Prostate gland (tissue), 2 donors: ENCODE measurements around the gene CES2. TPM values are rescaled to one million over a fixed set of nuclear protein-coding genes. Genes with fewer than 3 reads are reported as not detected.

Source experiments
- DNase-seq: peaks from one replicate; pipeline ENCODE4 v3.0.0-alpha.2; 2019; ENCODE audit warnings: low spot score
- H3K27ac ChIP-seq, 2 donors: fragments of 200-600 bp; sonication (generic); 2 replicates each; pipeline ENCODE4 v1.5.1; 2017 to 2019
- H3K27me3 ChIP-seq: fragments of 200-600 bp; sonication (generic); replicated peaks from 2 replicates; pipeline ENCODE4 v1.5.1; 2019; ENCODE audit not compliant: insufficient read depth
- H3K36me3 ChIP-seq, 2 donors: fragments of 200-600 bp; sonication (generic); 1 replicate in 1 of 2; 2 replicates in 1 of 2; pipeline versions ENCODE4 v1.5.1 to v1.8.1; 2017 to 2019
- H3K4me1 ChIP-seq: fragments of 200-600 bp; sonication (generic); replicated peaks from 2 replicates; pipeline ENCODE4 v1.5.1; 2019
- H3K4me3 ChIP-seq, 2 donors: fragments of 200-600 bp; sonication (generic); 2 replicates each; pipeline ENCODE4 v1.5.1; 2017 to 2019
- H3K9me3 ChIP-seq: fragments of 200-600 bp; sonication (generic); 2 replicates; pipeline ENCODE4 v1.5.1; 2017
- POLR2A ChIP-seq: fragments of 450-650 bp; IDR thresholded peaks from one replicate; pipeline ENCODE4 v1.6.1; 2016; ENCODE audit warnings: antibody characterized with exemption, mild to moderate bottlenecking
- POLR2AphosphoS5 ChIP-seq: sonication (generic); formaldehyde crosslinking; IDR thresholded peaks from one replicate; pipeline ENCODE4 v1.6.1; 2017; ENCODE audit warnings: antibody characterized with exemption
- WGBS: methylation state at CpG from one replicate; pipeline ENCODE4 v1.1.5; 2018; 5-methylcytosine and 5-hydroxymethylcytosine counted together
- intact Hi-C: fragments of 100-400 bp; cut with DNase I; formaldehyde crosslinking; loops from one replicate; pipeline ENCODE4 v1.14.2; 2022
- total RNA-seq, 2 donors: library from RNA; depleted of rRNA; stranded (reverse); fragments of >200 nt; gene quantifications; one replicate each; pipeline ENCODE4 v1.1.0, GENCODE V29; 2016
- TF ChIP-seq, protein P1 (sequence below), 4 experiments: fragments of 200-600 bp in 2 of 4; fragments of 450-650 bp in 2 of 4; sonication (generic) in 2 of 4; IDR thresholded peaks; 1 replicate in 3 of 4; 2 replicates in 1 of 4; pipeline ENCODE4 v1.5.1; 2016 to 2019; ENCODE audit warnings: antibody characterized with exemption in 4 of 4, mild to moderate bottlenecking in 2 of 4, moderate library complexity in 2 of 4

Gene CES2
- total RNA-seq, 2 donors from 2014 or later, result 36.3 to 61.5 TPM

DNA sequence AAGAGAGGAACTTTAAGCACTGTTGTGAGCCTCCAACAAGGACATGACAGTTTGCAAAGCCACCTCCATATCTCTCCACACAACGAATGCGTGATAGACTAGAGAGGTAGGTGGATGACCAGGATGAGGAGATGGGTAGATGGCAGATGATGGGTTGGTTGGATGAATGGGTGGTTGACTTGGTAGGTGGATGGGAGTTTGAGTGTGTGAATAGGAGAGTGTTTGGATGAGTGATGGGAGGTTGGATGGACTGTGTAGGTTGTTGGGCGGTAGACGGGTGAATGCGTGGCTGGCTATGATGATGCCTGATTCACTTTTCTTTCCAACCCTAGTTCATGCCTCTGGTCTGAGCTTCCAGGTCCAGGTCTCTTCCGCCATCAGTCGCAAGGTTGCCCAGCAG lies 20.8 kb upstream of the CES2 start:
- Histone ChIP-seq H3K27ac (no peak overlapping the region), H3K27me3 (no peaks in the 10 kb centered on the region), H3K4me3 (no peak overlapping the region), H3K4me1 (no peaks in the 10 kb centered on the region), H3K36me3 (no peaks in the 10 kb centered on the region), H3K9me3 (no peaks in the 10 kb centered on the region)
- intact Hi-C loops, result no loop called here
- WGBS, result 96% methylated on average over 7 of the region's 7 CpGs
- no peak for DNase-seq
- TF ChIP-seq POLR2A, result no peak
- no peak for TF ChIP-seq POLR2AphosphoS5
- TF ChIP-seq, protein P1, sequence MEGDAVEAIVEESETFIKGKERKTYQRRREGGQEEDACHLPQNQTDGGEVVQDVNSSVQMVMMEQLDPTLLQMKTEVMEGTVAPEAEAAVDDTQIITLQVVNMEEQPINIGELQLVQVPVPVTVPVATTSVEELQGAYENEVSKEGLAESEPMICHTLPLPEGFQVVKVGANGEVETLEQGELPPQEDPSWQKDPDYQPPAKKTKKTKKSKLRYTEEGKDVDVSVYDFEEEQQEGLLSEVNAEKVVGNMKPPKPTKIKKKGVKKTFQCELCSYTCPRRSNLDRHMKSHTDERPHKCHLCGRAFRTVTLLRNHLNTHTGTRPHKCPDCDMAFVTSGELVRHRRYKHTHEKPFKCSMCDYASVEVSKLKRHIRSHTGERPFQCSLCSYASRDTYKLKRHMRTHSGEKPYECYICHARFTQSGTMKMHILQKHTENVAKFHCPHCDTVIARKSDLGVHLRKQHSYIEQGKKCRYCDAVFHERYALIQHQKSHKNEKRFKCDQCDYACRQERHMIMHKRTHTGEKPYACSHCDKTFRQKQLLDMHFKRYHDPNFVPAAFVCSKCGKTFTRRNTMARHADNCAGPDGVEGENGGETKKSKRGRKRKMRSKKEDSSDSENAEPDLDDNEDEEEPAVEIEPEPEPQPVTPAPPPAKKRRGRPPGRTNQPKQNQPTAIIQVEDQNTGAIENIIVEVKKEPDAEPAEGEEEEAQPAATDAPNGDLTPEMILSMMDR (IDR thresholded peaks at IDR 0.05), result no peak

DNA sequence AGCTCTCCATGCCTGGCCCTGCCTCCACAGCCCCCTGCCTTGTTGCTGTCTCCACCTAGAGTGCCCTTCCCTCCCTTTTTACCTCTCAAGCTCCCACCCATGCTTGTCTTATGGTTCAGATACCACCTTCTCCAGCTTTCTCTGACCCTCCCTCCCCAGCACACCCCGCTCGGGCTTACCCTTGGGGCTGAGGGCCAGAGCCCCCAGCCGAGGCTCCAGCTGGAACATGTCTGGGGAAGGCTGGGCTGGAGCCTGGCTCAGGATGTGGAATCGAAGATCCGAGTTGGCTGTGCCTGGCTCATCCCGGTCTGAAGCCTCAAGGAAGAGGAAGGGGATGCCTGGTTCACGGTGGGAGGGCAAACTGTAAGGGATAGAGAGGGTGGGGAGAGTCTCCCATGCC lies 20.3 kb upstream of the CES2 start:
- TF ChIP-seq POLR2AphosphoS5 (no peak), POLR2A (no peak)
- TF ChIP-seq, protein P1 (IDR thresholded peaks at IDR 0.05), result no peak
- no peaks in the 10 kb centered on the region for H3K36me3 ChIP-seq
- intact Hi-C loops, result no loop called here
- WGBS, result 67% methylated on average over 7 of the region's 7 CpGs
- no peak overlapping the region for H3K27ac ChIP-seq
- no peaks in the 10 kb centered on the region for H3K27me3 ChIP-seq
- no peaks in the 10 kb centered on the region for H3K4me1 ChIP-seq
- no peaks in the 10 kb centered on the region for H3K9me3 ChIP-seq
- no peak overlapping the region for H3K4me3 ChIP-seq
- no peak for DNase-seq

DNA sequence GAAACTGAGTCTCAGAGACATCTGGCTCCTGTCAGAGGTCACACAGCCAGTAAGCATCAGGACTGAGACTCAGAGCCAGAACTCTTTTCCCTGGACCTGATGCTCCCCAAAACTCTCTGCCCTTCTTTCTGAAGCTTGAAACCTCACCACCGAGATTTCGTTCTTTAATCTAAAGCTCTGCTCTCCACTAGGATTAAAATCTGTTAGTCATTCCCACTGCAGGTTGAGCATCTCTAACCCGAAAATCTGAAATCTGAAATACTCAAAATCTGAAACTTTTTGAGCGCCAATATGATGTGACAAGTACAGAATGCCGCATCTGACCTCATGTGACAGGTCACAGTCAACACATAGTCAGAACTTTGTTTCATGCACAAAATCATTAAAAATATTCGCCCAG lies 18.8 kb upstream of the CES2 start:
- Histone ChIP-seq H3K9me3 (no peaks in the 10 kb centered on the region), H3K4me1 (no peaks in the 10 kb centered on the region), H3K27ac (no peak overlapping the region), H3K4me3 (no peak overlapping the region), H3K27me3 (no peaks in the 10 kb centered on the region), H3K36me3 (no peaks in the 10 kb centered on the region)
- no peak for DNase-seq
- TF ChIP-seq POLR2AphosphoS5 (no peak), POLR2A (no peak)
- TF ChIP-seq, protein P1 (IDR thresholded peaks at IDR 0.05), result no peak
- WGBS, result 83% methylated on average over 6 of the region's 6 CpGs
- intact Hi-C loops, result no loop called here

DNA sequence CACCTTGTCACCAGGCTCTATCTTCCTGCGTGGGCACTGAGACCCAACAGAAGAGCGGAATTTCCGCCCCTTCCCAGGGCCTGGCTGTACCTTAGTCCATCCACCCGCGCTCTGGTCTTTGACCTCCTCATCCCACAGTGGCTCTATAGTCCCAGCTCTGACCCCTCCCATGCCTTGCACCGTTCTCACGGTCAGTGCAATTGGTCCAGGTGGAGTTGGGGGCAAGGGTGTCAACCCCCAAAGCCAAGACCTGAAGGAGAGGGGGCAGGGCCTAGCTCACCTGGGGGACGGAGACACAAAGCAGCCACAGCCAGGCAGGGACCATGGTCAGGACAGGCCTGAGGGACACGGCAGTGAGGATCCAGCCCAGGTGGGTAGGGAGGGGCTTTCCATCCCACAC lies 17.6 kb upstream of the CES2 start:
- Histone ChIP-seq H3K27me3 (no peaks in the 10 kb centered on the region), H3K4me1 (no peaks in the 10 kb centered on the region), H3K27ac (no peak overlapping the region), H3K9me3 (no peaks in the 10 kb centered on the region), H3K36me3 (no peaks in the 10 kb centered on the region), H3K4me3 (no peak overlapping the region)
- intact Hi-C loops, result no loop called here
- 81% methylated on average over 9 of the region's 9 CpGs for WGBS
- DNase-seq, result no peak
- TF ChIP-seq, protein P1 (IDR thresholded peaks at IDR 0.05), result no peak
- TF ChIP-seq POLR2AphosphoS5, result no peak
- no peak for TF ChIP-seq POLR2A

DNA sequence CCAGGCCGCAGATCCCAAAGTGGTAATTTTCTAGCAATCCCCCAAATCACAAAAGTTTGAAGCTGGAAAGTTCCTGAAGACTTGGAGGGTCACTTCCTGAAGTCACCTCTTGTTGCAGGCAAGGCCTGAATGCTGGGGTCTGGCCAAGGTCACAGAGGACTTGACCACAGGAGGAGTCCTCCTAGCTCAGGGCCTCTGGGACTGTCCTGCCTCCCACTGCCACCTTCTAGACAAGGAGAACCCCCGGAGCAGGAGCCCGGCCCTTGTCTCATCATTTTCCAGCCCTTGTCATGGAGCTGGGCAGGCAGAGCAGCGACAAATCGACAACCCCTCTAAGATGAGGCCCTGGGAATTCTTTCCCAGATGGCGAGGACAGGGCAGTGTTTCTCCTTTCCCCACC lies 17.0 kb upstream of the CES2 start:
- Histone ChIP-seq H3K27me3 (no peaks in the 10 kb centered on the region), H3K4me1 (no peaks in the 10 kb centered on the region), H3K27ac (no peak overlapping the region), H3K36me3 (no peaks in the 10 kb centered on the region), H3K4me3 (no peak overlapping the region), H3K9me3 (no peaks in the 10 kb centered on the region)
- DNase-seq, result no peak
- intact Hi-C loops, result no loop called here
- TF ChIP-seq POLR2A (no peak), POLR2AphosphoS5 (no peak)
- TF ChIP-seq, protein P1 (IDR thresholded peaks at IDR 0.05), result no peak
- WGBS, result 93% methylated on average over 6 of the region's 6 CpGs
